ENCODE data around the gene GGTLC3.
"Not testable (repeated sequence)": the region's sequence is repeated elsewhere in the genome, so short reads cannot be mapped to it uniquely, and the experiment has no call there.

GGTLC3 gene

GRCh38 chr22:18533633-18534032 is 15.7 kb upstream of the GGTLC3 start:
- DNase-seq; H3K23ac ChIP-seq (ENCODE audit: low read length); H4K91ac ChIP-seq (ENCODE audit: low read depth, low read length); H2BK12ac ChIP-seq (ENCODE audit: low read length); H2AK5ac ChIP-seq (ENCODE audit: low read length); H3K4me1 ChIP-seq (ENCODE audit: control insufficient read depth in 1 of 2, insufficient read depth in 2 of 2, low read length in 2 of 2); H3K9ac ChIP-seq (ENCODE audit: low read length); H3K4me3 ChIP-seq (ENCODE audit: low read depth, low read length); H3K18ac ChIP-seq (ENCODE audit: low read length); H2AFZ ChIP-seq (ENCODE audit: insufficient read depth, low read length, poor library complexity); H3K4ac ChIP-seq (ENCODE audit: low read depth, low read length); H3K4me2 ChIP-seq (ENCODE audit: low read length); H3K79me2 ChIP-seq (ENCODE audit: control insufficient read depth, insufficient read depth, low read length, poor library complexity); H2BK5ac ChIP-seq (ENCODE audit: low read depth, low read length, poor library complexity); H3K9me3 ChIP-seq (ENCODE audit: insufficient read depth, low read depth, low read length); H4K8ac ChIP-seq (ENCODE audit: low read depth, low read length); H3K14ac ChIP-seq (ENCODE audit: low read length); H3K27me3 ChIP-seq (ENCODE audit: insufficient read depth, low read length); H2BK120ac ChIP-seq (ENCODE audit: insufficient read depth, low read length, poor library complexity); H4K12ac ChIP-seq (ENCODE audit: low read depth, low read length); H3K36me3 ChIP-seq (ENCODE audit: control insufficient read depth in 1 of 2, insufficient read depth in 2 of 2, low read length in 2 of 2); H3K79me1 ChIP-seq (ENCODE audit: low read length); H3K27ac ChIP-seq (ENCODE audit: low read depth, low read length): not testable (repeated sequence)
- no CpG with 5 or more reads among the region's 11 CpGs for WGBS (ENCODE audit: extremely low coverage, insufficient coverage, insufficient read length)

- not testable (repeated sequence) for H3K23ac ChIP-seq (ENCODE audit: low read length); H3K9ac ChIP-seq (ENCODE audit: low read length); H3K79me2 ChIP-seq (ENCODE audit: control insufficient read depth, insufficient read depth, low read length, poor library complexity); H3K4me2 ChIP-seq (ENCODE audit: low read length); H4K8ac ChIP-seq (ENCODE audit: low read depth, low read length); H3K4me3 ChIP-seq (ENCODE audit: low read depth, low read length); H3K36me3 ChIP-seq (ENCODE audit: control insufficient read depth in 1 of 2, insufficient read depth in 2 of 2, low read length in 2 of 2); H3K27me3 ChIP-seq (ENCODE audit: insufficient read depth, low read length); H3K18ac ChIP-seq (ENCODE audit: low read length); H3K4me1 ChIP-seq (ENCODE audit: control insufficient read depth in 1 of 2, insufficient read depth in 2 of 2, low read length in 2 of 2); H2BK5ac ChIP-seq (ENCODE audit: low read depth, low read length, poor library complexity); H2AFZ ChIP-seq (ENCODE audit: insufficient read depth, low read length, poor library complexity); DNase-seq; H2BK120ac ChIP-seq (ENCODE audit: insufficient read depth, low read length, poor library complexity); H3K4ac ChIP-seq (ENCODE audit: low read depth, low read length); H4K12ac ChIP-seq (ENCODE audit: low read depth, low read length); H3K79me1 ChIP-seq (ENCODE audit: low read length); H3K9me3 ChIP-seq (ENCODE audit: insufficient read depth, low read depth, low read length); H2AK5ac ChIP-seq (ENCODE audit: low read length); H4K91ac ChIP-seq (ENCODE audit: low read depth, low read length); H3K14ac ChIP-seq (ENCODE audit: low read length); H3K27ac ChIP-seq (ENCODE audit: low read depth, low read length); H2BK12ac ChIP-seq (ENCODE audit: low read length)
- no CpG with 5 or more reads among the region's 57 CpGs for WGBS (ENCODE audit: extremely low coverage, insufficient coverage, insufficient read length)
Measured at GRCh38 chr22:18529416-18530145, 11.6 kb upstream of the GGTLC3 start.

GRCh38 chr22:18528597-18529415 is 10.8 kb upstream of the GGTLC3 start:
- not testable (repeated sequence) for H3K4me1 ChIP-seq (ENCODE audit: control insufficient read depth in 1 of 2, insufficient read depth in 2 of 2, low read length in 2 of 2); H2AFZ ChIP-seq (ENCODE audit: insufficient read depth, low read length, poor library complexity); H3K79me2 ChIP-seq (ENCODE audit: control insufficient read depth, insufficient read depth, low read length, poor library complexity); H2BK12ac ChIP-seq (ENCODE audit: low read length); H3K4me3 ChIP-seq (ENCODE audit: low read depth, low read length); H3K9ac ChIP-seq (ENCODE audit: low read length); H3K4ac ChIP-seq (ENCODE audit: low read depth, low read length); H2AK5ac ChIP-seq (ENCODE audit: low read length); H3K23ac ChIP-seq (ENCODE audit: low read length); H3K36me3 ChIP-seq (ENCODE audit: control insufficient read depth in 1 of 2, insufficient read depth in 2 of 2, low read length in 2 of 2); H3K79me1 ChIP-seq (ENCODE audit: low read length); H2BK5ac ChIP-seq (ENCODE audit: low read depth, low read length, poor library complexity); H3K4me2 ChIP-seq (ENCODE audit: low read length); H3K27ac ChIP-seq (ENCODE audit: low read depth, low read length); H4K12ac ChIP-seq (ENCODE audit: low read depth, low read length); H3K14ac ChIP-seq (ENCODE audit: low read length); H4K91ac ChIP-seq (ENCODE audit: low read depth, low read length); H3K18ac ChIP-seq (ENCODE audit: low read length); H3K9me3 ChIP-seq (ENCODE audit: insufficient read depth, low read depth, low read length); H2BK120ac ChIP-seq (ENCODE audit: insufficient read depth, low read length, poor library complexity); H3K27me3 ChIP-seq (ENCODE audit: insufficient read depth, low read length); H4K8ac ChIP-seq (ENCODE audit: low read depth, low read length)
- WGBS (ENCODE audit: extremely low coverage, insufficient coverage, insufficient read length), result no CpG with 5 or more reads among the region's 66 CpGs
- peak; percentile 2 to 70 for DNase-seq

- H4K91ac ChIP-seq (ENCODE audit: low read depth, low read length); H4K8ac ChIP-seq (ENCODE audit: low read depth, low read length); H4K12ac ChIP-seq (ENCODE audit: low read depth, low read length); H3K4me3 ChIP-seq (ENCODE audit: low read depth, low read length); H3K18ac ChIP-seq (ENCODE audit: low read length); H2BK12ac ChIP-seq (ENCODE audit: low read length); H3K4me1 ChIP-seq (ENCODE audit: control insufficient read depth in 1 of 2, insufficient read depth in 2 of 2, low read length in 2 of 2); H3K79me2 ChIP-seq (ENCODE audit: control insufficient read depth, insufficient read depth, low read length, poor library complexity); H2AK5ac ChIP-seq (ENCODE audit: low read length); H3K4me2 ChIP-seq (ENCODE audit: low read length); H3K27me3 ChIP-seq (ENCODE audit: insufficient read depth, low read length); H3K23ac ChIP-seq (ENCODE audit: low read length); H3K9ac ChIP-seq (ENCODE audit: low read length); H2AFZ ChIP-seq (ENCODE audit: insufficient read depth, low read length, poor library complexity); H3K79me1 ChIP-seq (ENCODE audit: low read length); DNase-seq; H3K4ac ChIP-seq (ENCODE audit: low read depth, low read length); H3K14ac ChIP-seq (ENCODE audit: low read length); H2BK5ac ChIP-seq (ENCODE audit: low read depth, low read length, poor library complexity); H2BK120ac ChIP-seq (ENCODE audit: insufficient read depth, low read length, poor library complexity); H3K9me3 ChIP-seq (ENCODE audit: insufficient read depth, low read depth, low read length); H3K27ac ChIP-seq (ENCODE audit: low read depth, low read length); H3K36me3 ChIP-seq (ENCODE audit: control insufficient read depth in 1 of 2, insufficient read depth in 2 of 2, low read length in 2 of 2): not testable (repeated sequence)
- WGBS (ENCODE audit: extremely low coverage, insufficient coverage, insufficient read length), result no CpG with 5 or more reads among the region's 65 CpGs
Measured at GRCh38 chr22:18527752-18528596, 10.0 kb upstream of the GGTLC3 start, which contains the start of gene TMEM191B. TSS of gene TMEM191B (plus strand) at chr22:18527802. CDS start at chr22:18527981, 179 bp downstream.

Measured in trophoblast cell (in vitro differentiated cells and primary cell).